8988T (cell line): ENCODE results near the gene CUBN.

Source experiments
- DNase-seq: peaks from one replicate; pipeline ENCODE4 v3.0.0; 2011

The CUBN gene

DNA sequence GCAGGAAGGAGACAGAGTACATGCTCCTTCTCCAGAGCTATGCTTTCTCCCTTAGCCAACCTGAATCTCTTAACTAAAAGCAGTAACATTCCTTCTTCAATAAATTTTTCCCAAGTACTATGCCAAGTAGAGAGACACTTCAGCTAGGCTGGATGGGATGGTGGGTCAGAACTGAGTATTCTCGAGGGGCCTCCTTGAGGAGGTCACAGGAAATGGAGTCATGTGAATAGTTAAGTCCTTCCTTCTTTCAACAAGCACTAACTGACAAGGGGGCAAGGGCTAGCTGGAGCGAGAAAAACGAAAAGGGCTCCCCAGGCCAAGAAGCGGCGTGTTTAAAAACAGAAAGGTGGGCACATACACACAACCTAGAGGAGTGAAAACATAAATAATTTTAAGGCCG is 317.8 kb downstream of the CUBN start:
- no peak for DNase-seq

- no peak for DNase-seq
Observed at GRCh38 chr10:16811292-16811691, 318.3 kb downstream of the CUBN start.

DNA sequence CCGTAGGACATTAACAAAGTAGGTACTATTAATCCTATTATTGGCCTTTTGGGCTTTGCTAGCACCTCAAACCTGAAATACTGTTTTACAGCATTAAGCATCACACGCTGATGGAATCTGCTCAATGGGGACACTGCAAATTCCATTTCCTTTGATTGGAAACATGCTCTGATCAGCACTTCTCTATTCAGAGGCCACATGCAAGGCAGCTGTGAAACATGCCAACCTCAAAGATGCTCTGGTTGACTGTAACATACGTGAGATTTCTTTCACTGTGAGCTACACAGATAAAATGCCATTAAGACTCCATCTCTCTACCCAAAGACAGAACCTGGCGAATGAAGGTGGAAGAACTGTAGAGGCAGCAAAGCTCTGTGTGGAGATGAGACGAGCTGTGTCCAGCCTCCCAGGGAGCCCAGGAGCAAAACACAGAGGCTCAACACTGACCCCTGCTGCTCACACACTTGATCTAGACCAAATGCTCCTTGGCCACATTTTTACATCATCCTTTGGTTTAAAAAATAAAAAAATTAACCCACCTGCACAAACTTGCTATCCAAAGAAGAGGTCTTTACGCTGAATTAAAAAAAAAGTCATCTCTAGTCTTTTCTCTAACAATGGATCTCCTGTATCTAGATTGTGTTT is 320.4 kb downstream of the CUBN start:
- DNase-seq, result no peak

DNA sequence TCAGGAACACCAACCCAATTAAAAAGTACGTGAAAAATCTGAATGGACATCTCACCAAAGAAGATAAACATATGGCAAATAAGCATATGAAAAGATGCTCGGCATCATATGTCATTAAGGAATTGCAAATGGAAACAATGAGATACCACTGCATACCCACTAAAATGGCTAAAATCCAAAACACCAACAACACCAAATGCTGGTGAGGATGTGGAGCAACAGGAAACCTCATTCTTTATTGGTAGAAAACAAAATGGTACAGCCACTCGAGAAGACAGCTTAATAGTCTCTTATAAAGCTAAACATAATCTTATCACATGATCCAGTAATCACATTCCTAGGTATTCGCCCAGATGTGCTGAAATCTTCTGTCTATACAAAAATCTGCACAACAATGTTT is 325.5 kb downstream of the CUBN start:
- DNase-seq, result no peak

- no peak for DNase-seq
Observed at GRCh38 chr10:16803464-16803863, 326.1 kb downstream of the CUBN start.

GRCh38 chr10:16799621-16800020 is 330.0 kb downstream of the CUBN start:
- no peak for DNase-seq

DNA sequence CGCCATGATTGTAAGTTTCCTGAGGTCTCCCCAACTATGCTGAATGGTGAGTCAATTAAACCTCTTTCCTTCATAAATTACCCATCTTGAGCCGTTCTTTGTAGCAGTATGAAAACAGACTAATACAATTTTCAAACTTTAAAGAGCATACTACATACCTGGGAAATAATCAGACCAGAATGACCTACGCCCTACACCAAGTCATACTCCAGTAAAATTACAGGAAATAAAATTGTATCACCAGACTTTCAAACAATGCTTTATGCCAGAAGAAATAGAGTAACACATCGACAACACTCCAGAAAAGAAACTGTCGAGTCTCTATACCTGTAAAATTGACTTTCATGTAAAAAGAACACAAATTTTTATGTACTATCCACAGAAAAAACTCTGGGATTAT is 331.0 kb downstream of the CUBN start:
- no peak for DNase-seq

GRCh38 chr10:16795410-16796073 is 334.1 kb downstream of the CUBN start:
- no peak for DNase-seq

DNA sequence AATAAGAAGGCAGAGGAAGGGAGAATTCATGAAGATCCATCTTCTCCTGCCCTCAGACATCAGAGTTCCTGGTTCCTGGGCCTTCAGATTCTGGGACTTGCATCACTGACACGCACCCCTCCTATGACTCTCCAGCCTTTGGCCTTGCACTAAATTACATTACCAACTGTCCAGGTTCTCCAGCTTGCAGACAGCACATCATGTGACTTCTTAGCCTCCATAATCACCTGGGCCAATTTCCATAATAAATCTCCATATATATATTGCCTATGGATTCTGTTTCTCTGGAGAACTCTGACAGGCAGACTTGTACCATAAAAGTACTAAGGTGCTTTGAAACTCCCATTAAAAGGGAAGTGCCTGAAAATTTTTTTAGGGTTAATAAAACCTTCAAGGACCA is 335.6 kb downstream of the CUBN start:
- no peak for DNase-seq

DNA sequence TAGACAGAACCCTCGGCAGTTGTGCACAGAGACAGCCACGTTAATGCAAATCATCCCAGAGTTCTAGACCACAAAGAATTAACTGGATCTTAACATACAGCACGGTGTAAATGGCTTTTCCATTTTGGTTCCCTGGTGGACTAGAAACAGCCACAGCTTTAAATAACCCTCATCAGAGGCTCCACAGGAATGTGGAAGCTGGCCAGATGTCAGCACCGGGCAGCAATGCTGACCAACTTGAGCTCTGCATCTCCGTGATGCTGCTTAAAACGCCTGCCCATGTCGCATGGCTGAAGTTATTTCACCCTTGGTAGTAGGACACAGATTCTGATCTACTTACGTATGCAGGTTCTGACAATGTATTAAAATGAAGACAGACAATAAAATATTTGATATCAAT is 336.9 kb downstream of the CUBN start:
- DNase-seq, result no peak

- no peak for DNase-seq
Observed at GRCh38 chr10:16789765-16790164, 339.8 kb downstream of the CUBN start.

- no peak for DNase-seq
Observed at GRCh38 chr10:16789261-16789660, 340.4 kb downstream of the CUBN start.

GRCh38 chr10:16788778-16789177 is 340.8 kb downstream of the CUBN start:
- DNase-seq, result no peak

DNA sequence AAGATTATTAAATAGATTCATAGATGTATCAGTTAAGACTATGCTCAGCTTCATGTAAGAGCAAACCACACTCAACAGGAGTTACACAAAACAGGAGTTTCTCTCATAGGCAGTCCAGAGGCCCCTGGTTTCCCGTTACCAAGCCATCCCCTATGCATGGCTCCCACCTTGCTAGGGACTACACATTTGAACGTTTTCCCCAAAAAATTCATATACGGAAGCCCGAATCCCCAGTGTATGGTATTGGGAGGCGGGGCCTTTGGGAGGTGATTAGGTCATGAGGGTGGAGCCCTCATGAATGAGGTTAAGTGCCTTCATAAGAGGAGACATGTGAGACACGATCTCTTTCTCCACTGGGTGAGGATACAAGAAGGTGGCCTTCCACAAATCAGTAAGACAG is 341.5 kb downstream of the CUBN start:
- DNase-seq, result no peak

- no peak for DNase-seq
Observed at GRCh38 chr10:16787361-16787791, 342.2 kb downstream of the CUBN start.

DNA sequence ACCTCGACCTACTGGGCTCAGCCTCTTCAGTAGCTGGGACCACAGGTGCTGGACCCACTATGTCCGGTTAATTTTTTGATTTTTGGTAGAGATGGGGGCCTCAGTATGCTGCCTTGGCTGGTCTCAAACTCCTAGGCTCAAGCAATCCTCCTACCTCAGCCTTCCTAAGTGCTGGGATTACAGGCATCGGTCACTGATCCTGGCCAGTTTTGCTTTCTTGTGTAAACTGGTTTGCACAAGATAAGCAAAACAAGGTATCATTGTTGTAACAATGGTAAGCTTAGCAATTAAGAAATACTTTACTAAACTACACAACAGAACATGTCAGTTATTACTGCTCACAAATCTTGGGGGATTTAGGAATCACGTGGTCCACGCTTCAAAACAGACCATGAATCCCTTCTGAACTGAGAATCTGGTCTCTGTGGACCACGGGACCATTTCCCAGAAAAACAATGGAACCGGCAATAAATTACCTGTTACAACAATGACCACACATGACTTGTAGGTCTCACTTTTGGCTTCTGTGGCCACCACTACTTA is 349.2 kb downstream of the CUBN start:
- no peak for DNase-seq

DNA sequence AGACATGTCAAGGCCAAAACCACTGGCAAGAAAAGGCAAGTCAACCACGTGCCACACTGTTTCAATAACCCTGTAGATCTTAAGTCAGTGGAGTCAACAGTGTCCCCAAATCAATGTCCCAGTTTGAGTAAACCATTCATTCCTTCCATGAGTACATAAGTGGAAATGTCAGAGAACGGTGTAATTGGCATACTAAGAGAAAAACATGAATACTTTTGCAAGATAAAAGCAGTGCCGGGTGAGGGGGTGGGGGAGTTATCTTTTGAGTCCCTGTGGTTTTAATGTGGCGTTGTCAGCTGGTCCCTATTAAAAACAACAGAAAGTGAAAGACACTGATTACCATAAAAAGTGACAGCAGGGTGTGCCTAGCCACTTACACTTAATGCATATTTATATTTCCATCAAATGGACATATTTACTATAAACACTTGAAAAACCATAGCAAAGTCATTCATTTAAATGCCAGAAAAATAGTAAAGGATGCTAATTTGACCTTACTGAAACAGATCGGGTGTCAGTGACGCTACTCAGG is 350.2 kb downstream of the CUBN start:
- DNase-seq, result no peak

- peak; percentile 12 for DNase-seq
Observed at GRCh38 chr10:16777473-16778370, 351.9 kb downstream of the CUBN start.

GRCh38 chr10:16776896-16777295 is 352.7 kb downstream of the CUBN start:
- no peak for DNase-seq
